Measurements from ENCODE around the gene VIT.

- TF ChIP-seq, protein P1, sequence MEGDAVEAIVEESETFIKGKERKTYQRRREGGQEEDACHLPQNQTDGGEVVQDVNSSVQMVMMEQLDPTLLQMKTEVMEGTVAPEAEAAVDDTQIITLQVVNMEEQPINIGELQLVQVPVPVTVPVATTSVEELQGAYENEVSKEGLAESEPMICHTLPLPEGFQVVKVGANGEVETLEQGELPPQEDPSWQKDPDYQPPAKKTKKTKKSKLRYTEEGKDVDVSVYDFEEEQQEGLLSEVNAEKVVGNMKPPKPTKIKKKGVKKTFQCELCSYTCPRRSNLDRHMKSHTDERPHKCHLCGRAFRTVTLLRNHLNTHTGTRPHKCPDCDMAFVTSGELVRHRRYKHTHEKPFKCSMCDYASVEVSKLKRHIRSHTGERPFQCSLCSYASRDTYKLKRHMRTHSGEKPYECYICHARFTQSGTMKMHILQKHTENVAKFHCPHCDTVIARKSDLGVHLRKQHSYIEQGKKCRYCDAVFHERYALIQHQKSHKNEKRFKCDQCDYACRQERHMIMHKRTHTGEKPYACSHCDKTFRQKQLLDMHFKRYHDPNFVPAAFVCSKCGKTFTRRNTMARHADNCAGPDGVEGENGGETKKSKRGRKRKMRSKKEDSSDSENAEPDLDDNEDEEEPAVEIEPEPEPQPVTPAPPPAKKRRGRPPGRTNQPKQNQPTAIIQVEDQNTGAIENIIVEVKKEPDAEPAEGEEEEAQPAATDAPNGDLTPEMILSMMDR (IDR thresholded peaks at IDR 0.05) = peak in 3 of 4 donors; percentile 27 to 43 (median 40)
- no peak for TF ChIP-seq POLR2A (IDR thresholded peaks at IDR 0.05)
Measured at GRCh38 chr2:36770542-36771287, 74.2 kb downstream of the VIT start.
